Ishikawa (cell line): ENCODE data around the gene FUBP3.

Source experiments
- CEBPB ChIP-seq: IDR thresholded peaks from 2 replicates; pipeline ENCODE4 v1.6.1; 2012
- CREB1 ChIP-seq: IDR thresholded peaks from 2 replicates; pipeline ENCODE4 v1.6.1; 2012; ENCODE audit warnings: low read depth
- EGR1 ChIP-seq: IDR thresholded peaks from 2 replicates; pipeline ENCODE4 v1.6.1; 2012
- EP300 ChIP-seq: IDR thresholded peaks from 2 replicates; pipeline ENCODE4 v1.6.1; 2012; ENCODE audit warnings: borderline replicate concordance
- FOXM1 ChIP-seq: IDR thresholded peaks from 2 replicates; pipeline ENCODE4 v1.6.1; 2012; ENCODE audit warnings: low read depth, borderline replicate concordance
- MAX ChIP-seq: IDR thresholded peaks from 2 replicates; pipeline ENCODE4 v1.6.1; 2012
- NFIC ChIP-seq: IDR thresholded peaks from 2 replicates; pipeline ENCODE4 v1.6.1; 2012
- RAD21 ChIP-seq: IDR thresholded peaks from 2 replicates; pipeline ENCODE4 v1.6.1; 2012; ENCODE audit warnings: low read depth
- REST ChIP-seq: IDR thresholded peaks from 2 replicates; pipeline ENCODE4 v1.6.1; 2012; ENCODE audit warnings: low read depth, mild to moderate bottlenecking
- TAF1 ChIP-seq: IDR thresholded peaks from 2 replicates; pipeline ENCODE4 v1.6.1; 2012; ENCODE audit warnings: low read depth, mild to moderate bottlenecking
- TCF12 ChIP-seq: IDR thresholded peaks from 2 replicates; pipeline ENCODE4 v1.6.1; 2012; ENCODE audit warnings: low read depth
- TEAD4 ChIP-seq: IDR thresholded peaks from 2 replicates; pipeline ENCODE4 v1.6.1; 2012
- USF1 ChIP-seq: IDR thresholded peaks from 2 replicates; pipeline ENCODE4 v1.6.1; 2012
- YY1 ChIP-seq: IDR thresholded peaks from 2 replicates; pipeline ENCODE4 v1.6.1; 2012; ENCODE audit warnings: low read depth
- ZBTB7A ChIP-seq: IDR thresholded peaks from 2 replicates; pipeline ENCODE4 v1.6.1; 2012; ENCODE audit warnings: low read depth

Gene FUBP3

GRCh38 chr9:130604295-130604694 is 24.9 kb downstream of the FUBP3 start:
- TF ChIP-seq EP300 (no peak), EGR1 (no peak), TCF12 (no peak), TEAD4 (no peak), USF1 (no peak), NFIC (no peak), REST (no peak), MAX (no peak), TAF1 (no peak), CEBPB (no peak), FOXM1 (no peak), ZBTB7A (no peak), YY1 (no peak), RAD21 (no peak), CREB1 (no peak)

- TF ChIP-seq NFIC: no peak
These were observed 27.7 kb downstream of the FUBP3 start for GRCh38 chr9:130606887-130607600.

- no peak for TF ChIP-seq TAF1
These were observed 28.5 kb downstream of the FUBP3 start for GRCh38 chr9:130607640-130608420.

GRCh38 chr9:130608554-130609134 is 29.3 kb downstream of the FUBP3 start:
- no peak for TF ChIP-seq TEAD4
- no peak for TF ChIP-seq CEBPB
- TF ChIP-seq REST: no peak
- no peak for TF ChIP-seq USF1
- no peak for TF ChIP-seq EP300
- no peak for TF ChIP-seq ZBTB7A
- no peak for TF ChIP-seq RAD21
- no peak for TF ChIP-seq TAF1
- no peak for TF ChIP-seq YY1
- TF ChIP-seq FOXM1: no peak
- no peak for TF ChIP-seq MAX
- no peak for TF ChIP-seq EGR1
- no peak for TF ChIP-seq TCF12

GRCh38 chr9:130609163-130609562 is 29.8 kb downstream of the FUBP3 start:
- TF ChIP-seq ZBTB7A: no peak
- no peak for TF ChIP-seq CEBPB
- TF ChIP-seq YY1: no peak
- no peak for TF ChIP-seq TCF12
- no peak for TF ChIP-seq EP300
- no peak for TF ChIP-seq USF1
- no peak for TF ChIP-seq EGR1
- TF ChIP-seq MAX: no peak
